Cardiac muscle cell (in vitro differentiated cells and primary cell): ENCODE data around the gene GAREM1. TPM values are rescaled to one million over a fixed set of nuclear protein-coding genes. Genes with fewer than 3 reads are reported as not detected.

Experiments
- DNase-seq, 2 donors: peaks; one replicate each; pipeline versions ENCODE4 v3.0.0 to v3.0.0-alpha.2; 2010 to 2017; ENCODE audit warnings: low read depth in 1 of 2, low spot score in 1 of 2
- H3K27ac ChIP-seq: fragments of 200-600 bp; sonication (generic); 2 replicates; pipeline ENCODE4 v1.5.1; 2016
- H3K27me3 ChIP-seq: fragments of 200-600 bp; sonication (generic); 2 replicates; pipeline ENCODE4 v1.6.0; 2016; ENCODE audit warnings: control low read depth
- H3K36me3 ChIP-seq: fragments of 200-600 bp; sonication (generic); 2 replicates; pipeline ENCODE4 v1.5.1; 2016; ENCODE audit warnings: control low read depth
- H3K4me1 ChIP-seq: fragments of 200-600 bp; sonication (generic); 2 replicates; pipeline ENCODE4 v1.8.1; 2017; ENCODE audit warnings: low read depth, mild to moderate bottlenecking, mixed run types
- H3K4me3 ChIP-seq: fragments of 200-600 bp; sonication (generic); 2 replicates; pipeline ENCODE4 v1.5.1; 2016; ENCODE audit warnings: mild to moderate bottlenecking
- H3K9me3 ChIP-seq: fragments of 200-600 bp; sonication (generic); 2 replicates; pipeline ENCODE4 v1.5.1; 2017; ENCODE audit warnings: low read depth, mild to moderate bottlenecking, control low read depth
- polyA plus RNA-seq: library from polyadenylated mRNA; unstranded; fragments of >200 nt; fragmentation: Nextera tagmentation; extraction: Ambion mirVana; gene quantifications from 2 replicates; pipeline ENCODE4 v1.2.1, GENCODE V29; 2016
- total RNA-seq: library from RNA; depleted of rRNA; stranded (reverse); fragments of >200 nt; gene quantifications from 2 replicates; pipeline ENCODE4 v1.2.3, GENCODE V29; 2016
- TF ChIP-seq, protein P1 (sequence below): IDR thresholded peaks from 2 replicates; pipeline ENCODE4 v1.5.1; 2012; ENCODE audit warnings: low read depth, mild to moderate bottlenecking, low read length

Gene GAREM1
- total and polyA plus RNA-seq, 2 experiments from 2014 or later = 14.2 to 17.3 TPM

DNA sequence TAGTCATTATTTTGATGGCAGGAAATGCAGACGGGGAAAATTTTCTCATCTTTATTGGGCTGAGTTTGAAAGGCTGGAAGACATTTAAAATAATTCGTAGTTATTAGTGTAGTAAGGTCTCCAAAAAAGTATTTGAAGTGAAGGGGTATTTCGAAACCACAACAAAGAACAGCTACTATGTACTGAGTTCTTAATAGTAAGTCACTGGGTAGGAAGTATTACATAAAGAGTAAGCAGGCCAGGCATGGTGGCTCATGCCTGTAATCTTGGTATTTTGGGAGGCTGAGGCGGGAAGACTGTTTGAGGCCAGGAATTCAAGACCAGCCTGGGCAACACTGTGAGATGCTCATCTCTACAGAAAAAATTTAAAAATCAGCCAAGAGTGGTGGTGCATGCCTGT lies 167.3 kb downstream of the GAREM1 start:
- Histone ChIP-seq H3K36me3 (no peaks in the 10 kb centered on the region), H3K4me1 (peaks cover 7% of the 10 kb centered on the region), H3K27ac (no peak overlapping the region), H3K27me3 (no peaks in the 10 kb centered on the region), H3K9me3 (no peaks in the 10 kb centered on the region), H3K4me3 (no peak overlapping the region)
- TF ChIP-seq, protein P1, sequence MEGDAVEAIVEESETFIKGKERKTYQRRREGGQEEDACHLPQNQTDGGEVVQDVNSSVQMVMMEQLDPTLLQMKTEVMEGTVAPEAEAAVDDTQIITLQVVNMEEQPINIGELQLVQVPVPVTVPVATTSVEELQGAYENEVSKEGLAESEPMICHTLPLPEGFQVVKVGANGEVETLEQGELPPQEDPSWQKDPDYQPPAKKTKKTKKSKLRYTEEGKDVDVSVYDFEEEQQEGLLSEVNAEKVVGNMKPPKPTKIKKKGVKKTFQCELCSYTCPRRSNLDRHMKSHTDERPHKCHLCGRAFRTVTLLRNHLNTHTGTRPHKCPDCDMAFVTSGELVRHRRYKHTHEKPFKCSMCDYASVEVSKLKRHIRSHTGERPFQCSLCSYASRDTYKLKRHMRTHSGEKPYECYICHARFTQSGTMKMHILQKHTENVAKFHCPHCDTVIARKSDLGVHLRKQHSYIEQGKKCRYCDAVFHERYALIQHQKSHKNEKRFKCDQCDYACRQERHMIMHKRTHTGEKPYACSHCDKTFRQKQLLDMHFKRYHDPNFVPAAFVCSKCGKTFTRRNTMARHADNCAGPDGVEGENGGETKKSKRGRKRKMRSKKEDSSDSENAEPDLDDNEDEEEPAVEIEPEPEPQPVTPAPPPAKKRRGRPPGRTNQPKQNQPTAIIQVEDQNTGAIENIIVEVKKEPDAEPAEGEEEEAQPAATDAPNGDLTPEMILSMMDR = no peak
- peak in 1 of 2 donors; percentile 50 for DNase-seq

DNA sequence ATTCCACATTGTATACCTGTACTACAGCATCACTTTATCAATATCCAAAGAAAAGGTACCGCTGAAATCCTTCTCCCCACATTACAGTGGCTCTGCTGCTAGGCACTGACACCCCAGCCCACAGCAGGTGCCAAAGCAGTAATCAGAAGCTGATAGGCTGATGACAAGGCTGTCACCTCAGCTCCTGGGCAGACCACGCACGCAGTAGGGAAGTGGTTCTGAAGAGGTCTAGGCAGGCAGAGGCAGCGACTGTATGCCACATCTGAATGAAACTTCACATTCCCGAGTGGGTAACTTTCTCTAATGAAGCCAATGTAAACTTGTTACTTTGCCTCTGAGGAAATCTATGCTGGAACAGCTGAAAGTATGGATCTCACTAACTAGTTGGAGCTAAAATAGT lies 167.9 kb downstream of the GAREM1 start:
- Histone ChIP-seq H3K4me1 (peaks cover 7% of the 10 kb centered on the region), H3K36me3 (no peaks in the 10 kb centered on the region), H3K4me3 (no peak overlapping the region), H3K27me3 (no peaks in the 10 kb centered on the region), H3K27ac (no peak overlapping the region), H3K9me3 (no peaks in the 10 kb centered on the region)
- TF ChIP-seq, protein P1 = no peak
- no peak for DNase-seq

DNA sequence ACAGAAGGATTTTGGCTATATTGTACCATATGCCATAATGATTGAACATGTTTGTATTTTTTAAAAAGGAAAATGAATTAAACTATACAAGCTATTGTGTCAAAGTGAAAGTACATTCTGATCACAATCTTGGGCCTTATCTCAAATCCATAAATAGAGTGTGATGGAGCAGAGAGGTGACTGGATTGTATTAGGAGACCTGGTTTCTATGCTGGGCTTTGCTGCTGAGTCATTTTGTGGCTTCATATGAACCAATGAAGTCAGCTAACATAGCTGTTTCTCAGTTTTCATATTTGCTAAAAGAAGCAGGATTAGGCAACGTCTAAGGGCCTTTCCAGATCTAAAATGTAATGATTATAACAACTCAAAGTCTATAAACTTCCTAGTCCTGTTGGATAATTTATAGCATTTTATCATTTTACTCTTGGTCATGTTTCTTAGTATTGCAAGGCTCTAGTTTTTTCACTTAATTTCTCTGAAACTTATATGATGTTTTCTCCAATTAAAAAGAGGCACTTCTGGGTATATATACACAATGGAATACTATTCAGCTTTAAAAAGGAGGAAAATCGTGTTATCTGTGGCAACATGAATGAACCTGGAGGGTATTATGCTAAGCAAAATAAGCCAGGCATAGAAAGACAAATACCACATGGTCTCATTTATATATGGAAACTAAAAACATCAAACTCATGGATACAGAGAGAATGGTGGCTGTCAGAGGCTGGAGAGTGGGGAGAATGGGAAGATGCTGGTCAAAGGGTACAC lies 168.5 kb downstream of the GAREM1 start:
- Histone ChIP-seq H3K9me3 (no peaks in the 10 kb centered on the region), H3K4me1 (peaks cover 7% of the 10 kb centered on the region), H3K27ac (no peak overlapping the region), H3K27me3 (no peaks in the 10 kb centered on the region), H3K4me3 (no peak overlapping the region), H3K36me3 (no peaks in the 10 kb centered on the region)
- DNase-seq = peak in 1 of 2 donors; percentile 81
- TF ChIP-seq, protein P1 = no peak

DNA sequence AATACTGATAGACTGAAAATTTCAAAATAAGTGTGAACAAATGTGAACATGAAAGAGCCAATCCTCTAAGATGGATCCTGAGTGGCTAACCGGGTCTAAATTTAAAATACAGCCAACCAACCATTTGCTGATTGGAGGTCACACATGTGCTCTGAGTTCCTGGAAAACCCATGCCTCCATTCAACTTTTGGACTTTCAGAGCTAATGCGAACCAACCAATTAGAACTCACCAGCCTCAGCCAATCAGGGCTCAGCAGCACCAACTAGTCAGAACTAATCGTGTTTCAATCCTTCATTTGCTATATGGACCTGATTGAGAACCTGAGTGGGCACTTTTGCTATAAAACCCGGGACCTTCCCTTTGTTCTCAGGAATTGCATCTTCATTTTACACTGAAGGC lies 169.3 kb downstream of the GAREM1 start:
- H3K27ac ChIP-seq = no peak overlapping the region
- H3K9me3 ChIP-seq = no peaks in the 10 kb centered on the region
- DNase-seq = no peak
- H3K27me3 ChIP-seq = no peaks in the 10 kb centered on the region
- no peak overlapping the region for H3K4me3 ChIP-seq
- H3K36me3 ChIP-seq = no peaks in the 10 kb centered on the region
- TF ChIP-seq, protein P1 = no peak
- H3K4me1 ChIP-seq = peaks cover 7% of the 10 kb centered on the region

DNA sequence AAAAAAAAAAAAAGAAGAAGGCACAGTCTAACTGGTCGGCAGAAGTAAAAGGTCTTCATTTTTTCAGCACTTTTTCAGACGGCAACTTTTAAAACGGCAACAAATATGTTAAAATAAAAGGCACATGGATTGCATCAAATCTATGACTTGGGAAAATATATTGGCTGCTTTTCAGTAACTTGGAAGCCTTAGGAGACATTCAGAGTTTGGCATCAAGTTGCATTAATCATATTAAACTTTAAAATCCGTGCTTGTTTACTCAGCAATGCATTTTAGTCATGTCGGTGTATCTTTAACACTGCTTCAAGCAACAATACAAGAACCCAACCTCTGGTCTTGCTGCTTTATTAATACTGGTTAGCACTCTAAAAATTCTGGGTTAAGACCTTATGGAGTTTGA lies 169.8 kb downstream of the GAREM1 start:
- H3K27me3 ChIP-seq = no peaks in the 10 kb centered on the region

More for the DNA sequence above, 169.8 kb downstream of the GAREM1 start:
- peak in 1 of 2 donors; percentile 76 for DNase-seq
- TF ChIP-seq, protein P1 = no peak
- no peak overlapping the region for H3K27ac ChIP-seq
- H3K4me3 ChIP-seq = no peak overlapping the region
- no peaks in the 10 kb centered on the region for H3K36me3 ChIP-seq
- peaks cover 7% of the 10 kb centered on the region for H3K4me1 ChIP-seq
- H3K9me3 ChIP-seq = no peaks in the 10 kb centered on the region
